GM20000 (cell line): ENCODE results near the gene KCNC1.

Experiments used
- DNase-seq: peaks from one replicate; pipeline ENCODE4 v3.0.0; 2012; ENCODE audit warnings: low spot score
- TF ChIP-seq, protein P1 (sequence below): IDR thresholded peaks from 2 replicates; pipeline ENCODE4 v1.5.1; 2012; ENCODE audit warnings: mild to moderate bottlenecking, control low read depth; ENCODE audit errors: extremely low read depth, missing control alignments

The KCNC1 gene

DNA sequence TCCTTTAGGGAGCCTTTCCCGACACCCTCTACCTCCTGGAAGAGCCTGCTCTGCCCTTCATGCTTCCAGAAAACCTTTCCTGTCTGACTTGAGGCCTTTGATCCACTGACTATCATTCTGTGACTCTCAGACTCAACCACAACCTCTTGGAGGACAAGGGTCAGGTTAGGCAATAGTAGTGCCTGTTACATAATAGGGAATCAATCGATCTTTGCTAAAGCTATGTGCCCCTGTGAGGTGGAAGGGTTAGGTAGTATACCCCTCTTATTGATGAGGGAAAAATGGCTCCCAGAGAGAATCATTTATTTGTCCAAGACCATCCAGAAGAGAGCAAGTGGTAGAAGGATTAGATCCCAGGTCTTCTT lies 16.2 kb downstream of the KCNC1 start:
- no peak for DNase-seq
- TF ChIP-seq, protein P1, sequence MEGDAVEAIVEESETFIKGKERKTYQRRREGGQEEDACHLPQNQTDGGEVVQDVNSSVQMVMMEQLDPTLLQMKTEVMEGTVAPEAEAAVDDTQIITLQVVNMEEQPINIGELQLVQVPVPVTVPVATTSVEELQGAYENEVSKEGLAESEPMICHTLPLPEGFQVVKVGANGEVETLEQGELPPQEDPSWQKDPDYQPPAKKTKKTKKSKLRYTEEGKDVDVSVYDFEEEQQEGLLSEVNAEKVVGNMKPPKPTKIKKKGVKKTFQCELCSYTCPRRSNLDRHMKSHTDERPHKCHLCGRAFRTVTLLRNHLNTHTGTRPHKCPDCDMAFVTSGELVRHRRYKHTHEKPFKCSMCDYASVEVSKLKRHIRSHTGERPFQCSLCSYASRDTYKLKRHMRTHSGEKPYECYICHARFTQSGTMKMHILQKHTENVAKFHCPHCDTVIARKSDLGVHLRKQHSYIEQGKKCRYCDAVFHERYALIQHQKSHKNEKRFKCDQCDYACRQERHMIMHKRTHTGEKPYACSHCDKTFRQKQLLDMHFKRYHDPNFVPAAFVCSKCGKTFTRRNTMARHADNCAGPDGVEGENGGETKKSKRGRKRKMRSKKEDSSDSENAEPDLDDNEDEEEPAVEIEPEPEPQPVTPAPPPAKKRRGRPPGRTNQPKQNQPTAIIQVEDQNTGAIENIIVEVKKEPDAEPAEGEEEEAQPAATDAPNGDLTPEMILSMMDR: no peak

DNA sequence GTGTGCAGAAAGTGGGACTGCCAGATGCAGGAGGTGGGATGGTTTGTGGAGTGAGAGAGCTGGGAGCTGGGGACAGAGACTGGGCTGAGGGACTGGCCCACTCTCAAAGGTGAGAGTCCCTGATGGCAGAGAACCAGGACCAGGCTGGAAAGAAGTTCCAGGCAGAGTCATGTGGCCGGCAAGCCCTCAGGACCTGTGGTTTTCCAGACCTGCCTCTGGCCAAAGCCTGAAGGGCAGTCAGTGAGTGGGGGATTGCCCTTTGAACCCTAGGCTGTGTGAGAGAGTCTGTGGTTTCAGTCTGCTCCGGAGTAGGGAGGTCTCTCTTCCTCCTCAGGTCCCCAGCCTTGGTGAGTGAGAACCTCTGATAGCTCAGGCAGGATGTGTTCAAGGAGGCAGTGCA lies 17.0 kb downstream of the KCNC1 start:
- TF ChIP-seq, protein P1: no peak
- DNase-seq: no peak

DNA sequence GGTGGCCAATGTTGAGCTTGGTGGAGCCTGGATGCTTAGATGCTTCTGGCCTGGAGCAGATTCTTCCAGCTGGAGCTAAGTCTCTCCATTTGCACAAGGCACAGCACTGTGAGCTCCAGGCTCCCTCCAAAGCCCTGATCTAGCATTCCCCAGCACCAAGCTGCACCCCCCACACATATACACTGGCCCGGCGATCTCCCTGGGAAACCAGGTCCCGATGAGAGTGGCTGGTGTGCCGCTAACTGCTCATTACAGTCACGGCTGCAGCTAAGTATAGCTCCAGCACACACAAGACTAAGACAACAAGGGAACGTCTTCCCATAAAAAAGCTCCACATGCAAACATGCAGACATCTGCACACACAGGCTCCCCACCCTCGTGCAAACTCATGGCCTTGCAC lies 17.6 kb downstream of the KCNC1 start:
- TF ChIP-seq, protein P1: no peak
- DNase-seq: no peak

DNA sequence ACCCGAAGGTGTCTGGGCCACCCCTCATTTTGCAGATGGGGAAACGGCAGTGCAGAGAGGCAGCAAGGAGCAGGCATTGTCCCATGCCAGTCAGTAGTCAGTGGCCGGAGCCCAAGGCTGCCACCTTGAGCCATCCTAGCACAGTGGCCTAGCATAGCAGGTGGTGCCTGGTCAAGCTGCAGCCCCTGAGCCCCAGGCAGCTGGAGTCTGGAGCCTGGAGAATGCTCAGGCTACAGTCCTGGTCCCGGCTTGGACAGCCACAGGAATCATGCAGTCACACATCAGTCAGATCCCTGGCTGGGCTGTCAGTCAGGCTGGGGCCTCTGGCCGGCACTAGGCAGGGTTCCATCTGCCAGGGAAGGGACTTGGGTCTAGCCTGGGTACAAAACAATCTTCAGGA lies 18.6 kb downstream of the KCNC1 start:
- TF ChIP-seq, protein P1: no peak
- no peak for DNase-seq

DNA sequence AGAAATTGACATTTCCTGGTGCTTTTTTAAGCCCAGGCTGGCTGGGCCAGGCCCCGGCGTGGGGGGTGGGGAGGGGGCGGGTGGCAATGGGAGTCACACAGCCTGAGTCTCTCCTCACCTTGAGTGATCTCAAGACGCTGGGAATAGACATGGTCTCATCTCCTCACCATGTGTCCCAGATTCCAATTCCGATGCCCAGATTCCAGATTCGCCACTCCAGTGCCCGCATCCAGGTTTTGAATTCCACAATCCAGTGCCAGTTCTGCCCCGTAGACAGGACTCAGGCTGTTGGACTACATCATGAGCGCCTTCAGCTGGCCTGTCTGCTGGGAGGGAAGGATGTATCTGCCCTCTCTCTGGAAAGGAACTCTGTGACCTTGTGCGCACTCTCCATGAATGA lies 19.1 kb downstream of the KCNC1 start:
- DNase-seq: no peak
- TF ChIP-seq, protein P1: no peak

DNA sequence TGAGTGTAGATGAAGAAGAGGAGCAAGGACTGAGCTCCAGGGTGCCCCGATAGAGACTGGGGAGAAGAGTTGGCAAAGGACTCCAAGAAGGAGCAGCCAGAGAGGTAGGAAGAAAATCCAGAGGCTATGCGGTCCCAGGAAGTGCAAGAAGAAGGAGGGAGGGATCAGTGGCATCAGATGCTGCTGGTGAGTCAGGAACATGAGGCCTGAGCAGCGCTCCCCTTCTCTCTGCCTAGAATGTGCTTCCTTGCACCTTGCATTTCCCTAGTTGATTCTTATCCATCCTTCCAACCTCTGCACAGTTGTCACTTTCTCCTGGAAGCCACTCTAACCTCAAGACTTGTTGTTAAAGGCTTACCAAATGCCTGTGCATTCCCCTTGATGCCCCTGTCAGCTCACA lies 21.3 kb downstream of the KCNC1 start:
- DNase-seq: no peak
- TF ChIP-seq, protein P1: no peak

DNA sequence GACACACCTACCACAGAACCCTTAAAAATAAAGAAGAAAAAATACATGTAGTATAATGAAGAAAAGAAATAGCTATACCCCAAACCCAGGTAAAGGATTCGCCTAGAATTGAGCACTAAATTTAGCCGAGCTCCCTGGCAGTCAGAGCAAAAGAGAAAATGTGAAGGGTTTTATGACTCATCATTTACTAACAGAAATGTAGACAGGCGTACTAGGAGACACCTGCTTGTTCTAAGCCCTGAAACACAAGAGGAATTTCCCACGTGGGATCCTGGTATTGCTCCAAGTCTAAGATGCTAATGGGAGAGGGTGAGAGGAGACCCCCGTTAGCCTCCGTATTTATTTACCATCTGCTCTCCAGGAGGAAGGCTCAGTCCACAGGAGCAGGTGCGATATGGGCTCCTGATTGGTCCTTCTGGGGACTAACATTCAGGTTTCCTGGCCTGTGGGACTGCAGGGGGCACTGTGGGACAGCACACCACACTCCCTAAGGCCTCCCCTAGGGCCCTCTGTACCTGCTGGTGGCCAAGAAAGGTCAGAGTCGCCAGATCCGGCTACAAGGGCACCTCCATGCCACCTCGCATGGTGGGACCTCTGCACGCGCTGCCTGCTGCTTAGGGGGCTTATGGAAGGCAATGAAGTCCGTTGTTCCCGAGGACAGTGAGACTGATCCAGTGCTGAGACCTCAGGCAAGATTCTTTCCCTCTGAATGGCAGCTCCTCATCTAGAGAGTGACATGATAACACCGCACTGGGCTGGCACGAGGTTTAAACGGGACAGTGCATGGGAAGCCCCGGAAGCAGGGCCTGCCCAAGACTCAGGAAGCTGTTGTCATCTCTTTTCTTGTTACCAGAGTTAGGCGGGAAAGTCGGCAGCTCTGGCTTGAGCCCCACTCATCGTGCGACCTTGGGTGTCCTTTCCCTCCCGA lies 25.8 kb downstream of the KCNC1 start:
- DNase-seq: peak; percentile 80
- TF ChIP-seq, protein P1: peak; percentile 12
